Epithelial cell of esophagus (primary cell): ENCODE measurements around the gene SLC4A2.

Experiments used
- DNase-seq: peaks from one replicate; pipeline ENCODE4 v3.0.0; 2010; ENCODE audit warnings: low read depth
- H3K4me3 ChIP-seq: 2 replicates; pipeline ENCODE4 v1.5.1; 2011; ENCODE audit warnings: mild to moderate bottlenecking, low read length, control low read depth
- CTCF ChIP-seq: IDR thresholded peaks from 2 replicates; pipeline ENCODE4 v1.5.1; 2011; ENCODE audit warnings: low read depth, mild to moderate bottlenecking, low read length, control low read depth, inconsistent platforms; ENCODE audit not compliant: insufficient read depth; ENCODE audit errors: missing control alignments

Gene SLC4A2

GRCh38 chr7:151056666-151057505 is 2.5 kb upstream of the SLC4A2 start:
- peak; percentile 47 for DNase-seq
- TF ChIP-seq CTCF = no peak

DNA sequence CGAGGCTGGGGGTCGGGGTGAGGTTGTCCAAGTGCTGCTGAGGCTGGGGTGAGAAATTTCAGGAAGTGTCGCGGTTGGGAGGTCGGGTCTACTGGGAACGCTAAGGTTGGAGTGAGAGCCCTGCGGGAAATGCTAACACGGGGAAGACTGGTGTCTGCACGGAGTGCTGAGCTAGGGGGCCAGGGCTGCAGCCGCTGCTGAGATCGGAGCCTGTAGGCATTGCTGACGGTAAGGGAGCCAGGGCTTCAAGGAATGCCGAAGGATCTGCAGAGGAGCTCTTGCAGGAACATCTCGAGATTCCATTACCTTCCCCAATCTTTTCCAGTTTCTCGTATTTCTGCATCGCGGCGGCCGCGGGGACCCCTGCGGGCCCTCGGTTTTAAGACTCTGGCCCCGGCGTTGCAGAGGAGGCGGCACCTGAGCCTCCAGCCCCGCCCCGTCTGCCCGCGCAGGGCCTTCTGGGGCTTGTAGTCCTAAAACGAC is 1.8 kb upstream of the SLC4A2 start, which contains the start of gene CDK5:
Gene CDK5, minus strand, starts transcription at position 392 of the 483 bp plus-strand sequence. Its CDS starts 49 bp downstream, at position 343.
- no peak for TF ChIP-seq CTCF

More at GRCh38 chr7:151056666-151057505, 2.5 kb upstream of the SLC4A2 start:
- H3K4me3 ChIP-seq = peak overlapping the region; percentile 96

DNA sequence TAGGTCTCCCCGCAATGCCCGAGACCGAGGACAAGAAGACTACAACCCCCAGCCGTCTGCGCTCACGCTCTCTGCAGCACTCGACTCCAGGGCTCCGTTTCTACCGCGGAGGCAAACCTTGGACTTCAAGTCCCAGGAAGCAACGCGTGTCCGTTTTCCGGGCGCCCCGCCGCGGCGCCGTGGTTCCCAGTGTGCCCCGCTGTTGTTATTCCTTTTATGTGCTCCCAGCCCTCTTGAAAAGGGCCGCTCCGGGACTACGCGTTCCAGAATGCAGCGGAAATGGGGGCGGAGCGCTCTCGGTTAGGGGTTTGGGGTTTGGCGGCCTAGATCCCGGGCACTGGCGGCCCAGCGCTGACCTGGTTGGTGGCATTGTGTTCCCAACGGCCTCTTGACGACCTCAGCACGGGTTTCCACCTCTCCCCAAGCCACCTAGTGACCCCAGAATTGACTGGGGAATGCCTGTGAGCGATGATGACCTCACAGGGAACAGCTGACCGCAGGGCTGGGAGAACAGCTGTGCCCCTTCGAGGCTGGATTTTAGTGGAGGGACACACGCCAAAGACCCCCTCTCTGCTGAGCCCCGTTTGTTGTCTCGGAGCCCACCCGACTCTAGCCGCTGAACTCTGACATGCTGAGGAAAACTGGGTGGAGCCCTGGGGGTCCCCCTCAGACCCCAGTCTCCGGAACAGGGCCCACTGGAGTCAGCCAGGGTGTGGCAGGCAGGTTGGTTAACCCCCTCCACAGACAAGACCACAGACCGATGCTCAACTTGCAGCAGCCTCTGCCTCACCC is 1.2 kb upstream of the SLC4A2 start:
- peak; percentile 100 for DNase-seq
- TF ChIP-seq CTCF = no peak
- peak overlapping the region; percentile 96 for H3K4me3 ChIP-seq

More for the DNA sequence above, 1.8 kb upstream of the SLC4A2 start, which contains the start of gene CDK5:
- DNase-seq = peak; percentile 25
- peak within 1 kb of the TSS; percentile 96 for H3K4me3 ChIP-seq

DNA sequence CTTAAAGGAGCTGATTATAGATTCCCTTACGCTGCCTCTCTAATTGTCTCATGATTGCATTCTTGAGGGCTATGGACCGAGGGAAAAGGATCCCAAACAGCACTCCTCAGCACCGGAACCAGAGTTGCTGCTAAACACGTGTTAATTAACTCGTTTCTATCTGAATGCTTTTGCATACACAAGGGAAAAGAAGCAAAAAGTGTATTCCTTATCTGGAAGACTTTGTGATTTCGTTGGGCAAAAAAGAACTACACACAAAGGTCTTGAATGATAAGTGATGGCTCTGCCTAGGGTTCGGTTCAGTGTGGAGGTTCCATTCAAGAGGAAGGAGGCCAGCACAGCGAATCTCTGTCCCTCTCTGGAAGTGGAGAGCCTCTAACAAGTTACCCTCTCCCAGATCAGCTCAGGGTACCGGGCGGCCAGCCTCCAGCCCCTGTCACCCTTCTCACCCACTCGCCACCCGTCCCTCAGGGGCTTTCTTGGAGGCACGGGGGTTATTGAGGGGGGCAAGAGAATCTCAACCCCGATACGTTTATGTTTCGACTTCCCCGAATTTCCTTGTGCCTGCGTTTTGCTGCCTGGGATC is 515 bp upstream of the SLC4A2 start:
- peak; percentile 27 for DNase-seq
- no peak for TF ChIP-seq CTCF
- H3K4me3 ChIP-seq = peak overlapping the region; percentile 96

- DNase-seq = no peak
- TF ChIP-seq CTCF = no peak
- H3K4me3 ChIP-seq = peak overlapping the region; percentile 96
Observed at GRCh38 chr7:151060113-151060415, 675 bp downstream of the SLC4A2 start.

GRCh38 chr7:151060416-151061212 is 1.2 kb downstream of the SLC4A2 start:
- peak; percentile 37 for DNase-seq
- TF ChIP-seq CTCF = no peak
- peak overlapping the region; percentile 96 for H3K4me3 ChIP-seq
